DMS 273 (cell line): Measurements from ENCODE around the gene HELZ2.

Source experiments
- DNase-seq: peaks from one replicate; lab custom pipeline; 2025; ENCODE audit not compliant: unreplicated experiment; lab: John Stamatoyannopoulos, UW

HELZ2 gene

DNA sequence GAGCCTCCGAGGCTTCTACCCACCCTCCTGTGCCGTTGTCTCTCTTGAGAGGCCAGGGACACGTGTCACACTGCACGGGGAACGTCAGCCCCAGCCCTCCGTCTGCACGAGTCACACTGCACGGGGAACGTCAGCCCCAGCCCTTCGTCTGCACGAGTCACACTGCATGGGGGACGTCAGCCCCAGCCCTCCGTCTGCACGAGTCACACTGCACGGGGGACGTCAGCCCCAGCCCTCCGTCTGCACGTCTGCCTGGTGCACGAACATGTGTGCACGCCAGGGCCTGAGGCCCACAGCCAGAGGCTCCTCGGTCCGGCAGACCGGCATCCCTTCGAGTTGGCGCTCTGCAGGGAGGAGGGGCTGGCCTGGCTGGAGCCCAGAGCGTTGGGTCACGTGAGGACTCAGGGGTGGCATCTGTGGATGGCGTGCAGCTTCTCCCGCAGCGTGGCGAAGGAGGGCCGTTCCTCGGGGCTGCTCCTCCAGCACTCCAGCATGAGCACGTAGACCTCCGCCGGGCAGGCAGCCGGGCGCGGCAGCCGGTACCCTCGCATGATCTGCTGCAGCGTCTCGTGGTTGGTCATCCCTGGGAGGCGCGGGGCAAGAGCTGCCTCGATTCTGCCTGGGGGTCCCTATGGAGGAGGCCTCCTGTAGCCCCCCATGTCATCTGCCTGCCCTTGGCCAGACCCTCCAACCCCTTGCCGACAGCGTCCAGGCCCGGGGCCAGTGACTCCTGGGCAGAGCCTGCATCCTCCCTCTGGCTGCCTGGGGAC lies 33.4 kb downstream of the HELZ2 start:
- DNase-seq: peak; percentile 68

- no peak for DNase-seq
These were observed 34.3 kb downstream of the HELZ2 start for GRCh38 chr20:63539441-63540370.

DNA sequence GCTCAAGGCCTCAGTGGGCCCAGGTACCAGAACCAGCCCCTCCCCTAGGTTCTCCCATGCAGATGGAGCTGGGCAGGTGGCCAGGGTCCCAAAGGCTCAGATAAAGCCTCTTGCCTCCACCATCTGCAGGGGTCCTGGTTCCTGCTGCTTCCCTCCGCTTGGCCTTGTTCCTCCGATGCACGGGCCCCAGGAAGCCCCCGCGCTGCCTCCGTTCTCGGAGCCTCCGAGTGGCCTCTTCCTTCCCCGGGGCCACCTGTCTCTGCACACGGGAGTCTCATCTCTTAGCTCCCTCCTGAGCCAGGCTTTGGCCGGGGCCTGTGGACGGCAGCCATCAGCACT lies 35.0 kb downstream of the HELZ2 start:
- no peak for DNase-seq

GRCh38 chr20:63538204-63539091 lies 35.6 kb downstream of the HELZ2 start:
- no peak for DNase-seq

DNA sequence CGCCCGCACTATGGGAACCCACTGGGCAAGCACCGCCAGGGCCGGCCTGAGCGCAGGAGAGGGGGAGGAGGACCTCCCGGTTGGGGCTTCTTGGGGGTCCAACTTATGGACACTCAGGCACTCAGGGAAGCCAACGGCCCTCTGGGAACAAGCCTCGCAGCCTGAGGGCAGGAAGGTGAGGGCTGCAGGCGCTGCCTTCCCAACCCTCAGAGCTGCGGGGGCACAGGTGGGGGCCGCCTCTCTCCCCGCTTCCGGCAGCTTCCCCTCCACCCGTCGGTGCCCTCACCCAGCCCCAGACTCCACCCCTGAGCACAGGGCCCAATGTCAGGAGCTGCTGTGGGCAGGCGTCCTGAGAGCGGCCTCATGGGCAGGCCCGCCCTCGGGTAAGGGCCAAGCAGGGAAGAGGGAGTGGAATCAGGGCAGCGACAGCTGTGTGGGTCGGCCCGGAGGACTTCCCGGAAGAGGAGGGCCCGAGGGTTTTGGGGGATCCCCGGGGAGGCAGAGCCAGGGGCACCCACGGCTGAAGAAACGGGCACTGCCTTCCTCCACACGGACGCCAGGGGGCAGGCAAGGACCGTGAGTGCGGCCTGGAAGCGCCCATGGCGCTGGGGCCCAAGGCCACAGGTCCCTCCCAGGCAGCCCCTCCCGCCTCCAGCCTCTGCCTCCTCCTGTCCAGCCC lies 36.4 kb downstream of the HELZ2 start:
- peak; percentile 94 for DNase-seq

- DNase-seq: no peak
These were observed 37.0 kb downstream of the HELZ2 start, which contains the start of gene PTK6 for GRCh38 chr20:63536997-63537524. TSS of gene PTK6 (minus strand) at chr20:63537376. CDS start at chr20:63537314, 62 bp downstream.

DNA sequence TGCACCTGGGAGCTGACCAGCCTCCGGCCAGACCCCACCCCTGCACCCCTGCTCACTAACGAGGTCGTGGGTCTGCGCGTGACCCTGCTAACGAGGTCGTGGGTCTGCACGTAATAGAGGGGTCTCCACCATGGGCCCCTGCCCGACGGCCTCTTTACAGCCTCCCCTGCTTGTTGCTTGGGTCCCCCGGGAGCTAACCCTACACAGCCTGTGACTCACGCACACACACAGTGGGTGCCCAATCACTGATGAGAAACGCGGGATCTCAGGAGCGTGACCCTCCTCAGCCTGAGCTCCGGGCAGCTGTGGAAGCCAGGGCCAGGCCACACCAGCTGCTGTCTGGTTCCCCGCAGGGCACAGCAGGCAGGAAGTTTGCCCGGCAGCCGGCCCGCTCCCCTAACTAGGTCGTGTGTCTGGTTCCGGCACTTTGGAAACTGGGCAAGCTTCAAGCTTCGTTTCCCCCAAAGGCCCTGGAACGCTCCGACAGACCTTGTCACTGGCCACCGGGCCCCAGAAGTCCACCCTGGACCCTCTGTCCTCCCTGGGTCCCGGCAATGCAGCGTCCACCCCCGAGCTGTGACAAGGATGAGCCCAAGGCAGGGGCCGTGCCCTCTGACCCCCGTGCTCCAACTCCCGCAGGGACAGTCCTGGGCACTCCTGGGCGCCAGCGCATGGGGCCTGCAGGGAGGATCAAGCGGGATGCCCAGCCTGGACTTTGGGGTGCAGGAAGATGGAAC lies 37.6 kb downstream of the HELZ2 start:
- peak; percentile 86 for DNase-seq

GRCh38 chr20:63534831-63535651 lies 39.0 kb downstream of the HELZ2 start:
- DNase-seq: no peak

- DNase-seq: no peak
These were observed 39.6 kb downstream of the HELZ2 start for GRCh38 chr20:63534427-63534830.

- DNase-seq: no peak
These were observed 40.1 kb downstream of the HELZ2 start for GRCh38 chr20:63533871-63534393.

DNA sequence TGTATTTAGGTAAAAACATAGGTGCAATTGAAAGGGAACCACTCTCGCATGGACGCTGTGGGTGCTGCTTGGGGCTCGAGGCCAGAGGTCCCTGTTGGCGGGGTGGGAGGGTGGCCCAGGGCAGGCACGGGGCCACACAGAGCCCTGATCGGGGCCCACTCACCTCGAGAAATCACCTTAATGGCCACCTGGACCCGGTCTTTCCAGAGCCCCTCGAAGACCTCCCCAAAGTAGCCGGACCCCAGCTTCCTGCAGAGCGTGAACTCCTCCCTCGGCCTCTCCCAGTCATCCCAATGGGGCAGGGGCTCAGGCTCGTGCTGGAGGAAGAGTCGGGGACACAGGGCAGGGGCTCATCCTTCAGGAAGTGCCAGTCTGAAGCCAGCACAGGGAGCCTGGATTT lies 40.7 kb downstream of the HELZ2 start:
- no peak for DNase-seq

DNA sequence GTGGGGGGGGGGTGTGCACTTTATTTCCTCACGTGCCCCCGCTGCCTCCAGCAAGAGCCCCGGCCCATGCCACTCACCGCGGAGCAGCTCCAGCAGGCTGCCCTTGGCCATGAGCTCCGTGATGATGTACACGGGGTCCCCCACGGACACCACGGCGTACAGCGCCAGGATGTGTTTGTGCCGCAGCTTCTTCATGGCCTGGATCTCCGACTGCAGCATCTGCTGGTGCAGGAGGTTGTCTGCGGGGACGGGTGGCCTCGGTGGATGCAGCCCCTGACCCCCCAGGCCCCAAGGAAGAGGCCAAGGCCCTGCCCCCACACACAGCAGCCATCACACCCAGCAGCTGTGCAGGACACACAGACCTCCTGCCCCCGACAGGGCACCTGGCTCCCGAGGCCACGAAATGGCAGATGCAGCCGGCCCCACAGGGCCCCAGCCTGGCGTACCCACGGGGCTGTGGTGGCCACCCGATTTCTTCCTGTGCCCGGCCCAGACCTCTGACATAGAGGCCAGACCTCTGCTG lies 41.5 kb downstream of the HELZ2 start:
- DNase-seq: no peak

DNA sequence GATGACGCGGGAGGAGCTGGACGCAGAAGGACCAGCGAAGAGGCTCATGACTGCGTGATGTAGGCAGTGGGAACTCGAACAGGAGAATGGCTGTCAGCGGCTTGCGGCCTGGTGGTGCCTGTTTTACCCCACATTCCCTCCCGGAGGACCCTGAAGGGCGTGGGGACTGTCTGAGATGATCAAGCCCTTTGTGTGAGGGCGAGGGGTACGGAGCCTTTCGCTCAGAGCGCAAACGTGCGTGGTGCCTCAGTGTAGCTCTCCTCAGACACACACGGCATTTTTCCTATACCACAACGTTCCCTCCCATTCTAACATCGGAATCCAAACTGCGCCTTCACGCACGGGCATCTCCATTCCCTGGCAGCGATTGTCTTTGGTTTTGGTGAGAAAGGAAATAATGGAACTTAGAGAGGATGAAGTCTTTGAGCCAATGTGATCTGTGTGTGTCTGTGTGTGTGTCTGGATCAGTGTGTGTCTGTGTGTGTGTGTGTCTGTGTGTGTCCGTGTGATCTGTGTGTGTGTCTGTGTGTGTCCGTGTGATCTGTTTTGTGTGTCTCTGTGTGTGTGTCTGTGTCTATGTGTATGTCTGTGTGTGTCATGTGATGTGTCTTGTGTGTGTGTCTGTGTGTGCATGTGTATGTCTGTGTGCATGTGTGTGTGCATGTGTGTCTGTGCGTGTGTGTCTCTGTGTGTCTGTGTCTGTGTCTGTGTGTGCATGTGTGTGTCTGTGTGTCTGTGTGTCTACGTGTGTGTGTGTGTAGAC lies 42.2 kb downstream of the HELZ2 start:
- no peak for DNase-seq

DNA sequence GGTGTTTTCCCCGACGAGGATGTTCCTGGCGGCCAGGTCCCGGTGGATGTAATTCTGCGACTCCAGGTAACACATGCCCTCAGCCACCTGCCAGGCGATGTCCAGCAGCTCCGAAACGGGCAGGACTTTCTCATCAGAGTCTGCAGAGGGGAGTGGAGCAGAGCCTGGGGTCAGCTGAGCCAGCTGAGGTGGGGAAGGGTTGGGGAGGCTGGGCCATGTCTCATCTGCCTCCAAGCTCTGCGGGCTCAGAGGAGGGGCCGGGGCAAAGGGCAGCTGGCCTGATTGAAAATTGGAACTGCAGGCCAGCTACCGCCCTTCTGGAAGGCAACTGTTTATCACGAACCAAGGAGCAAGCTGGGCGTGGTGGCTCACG lies 43.3 kb downstream of the HELZ2 start:
- DNase-seq: no peak

- DNase-seq: no peak
These were observed 43.9 kb downstream of the HELZ2 start for GRCh38 chr20:63529861-63530787.

DNA sequence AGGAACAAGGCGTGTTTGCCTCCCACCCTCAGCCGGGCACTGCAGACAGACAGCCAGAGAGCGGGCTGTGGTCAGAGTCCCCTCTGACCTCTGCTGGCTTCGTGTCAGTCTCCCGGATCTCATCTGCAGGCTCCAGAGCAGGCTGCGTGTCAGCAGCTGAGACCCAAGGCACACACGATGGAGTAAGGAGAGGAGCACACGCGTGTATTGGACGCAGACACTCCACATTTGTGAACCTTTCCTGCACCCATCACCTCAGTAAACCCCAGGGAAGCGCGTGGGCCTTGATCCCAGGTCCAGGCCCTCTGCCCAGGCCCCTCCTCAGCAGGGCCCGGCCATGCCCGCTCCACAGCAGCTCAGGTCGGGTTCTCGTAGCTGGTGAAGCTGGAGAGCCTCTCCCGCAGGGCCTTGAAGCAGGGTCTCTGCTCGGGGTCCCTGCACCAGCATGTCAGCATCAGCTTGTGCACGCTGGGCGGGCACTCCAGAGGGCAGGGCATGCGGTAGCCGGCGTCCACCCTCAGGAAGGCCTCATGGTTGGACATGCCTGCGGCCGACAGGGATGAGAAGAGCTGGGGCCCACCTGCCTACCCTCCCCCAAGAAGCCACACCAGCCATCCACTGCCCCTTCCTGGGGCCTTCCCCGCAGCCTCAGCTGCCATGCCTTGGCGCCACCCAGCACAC lies 44.7 kb downstream of the HELZ2 start:
- DNase-seq: no peak
